Uterus (tissue), 2 donors: ENCODE data around the gene LLGL2.
"Not testable (repeated sequence)": the region's sequence is repeated elsewhere in the genome, so short reads cannot be mapped to it uniquely, and the experiment has no call there.

Experiments used
- POLR2A ChIP-seq, 2 donors: fragments of 450-650 bp; IDR thresholded peaks; one replicate each; pipeline ENCODE4 v1.6.1; 2016; ENCODE audit warnings: antibody characterized with exemption in 2 of 2, mild to moderate bottlenecking in 1 of 2, moderate library complexity in 1 of 2
- TF ChIP-seq, protein P1 (sequence below), 4 experiments: fragments of 200-600 bp in 2 of 4; fragments of 450-650 bp in 2 of 4; sonication (generic) in 2 of 4; IDR thresholded peaks; one replicate each; pipeline ENCODE4 v1.5.1; 2016 to 2019; ENCODE audit warnings: antibody characterized with exemption in 4 of 4, mild to moderate bottlenecking in 2 of 4, moderate library complexity in 1 of 4

DNA sequence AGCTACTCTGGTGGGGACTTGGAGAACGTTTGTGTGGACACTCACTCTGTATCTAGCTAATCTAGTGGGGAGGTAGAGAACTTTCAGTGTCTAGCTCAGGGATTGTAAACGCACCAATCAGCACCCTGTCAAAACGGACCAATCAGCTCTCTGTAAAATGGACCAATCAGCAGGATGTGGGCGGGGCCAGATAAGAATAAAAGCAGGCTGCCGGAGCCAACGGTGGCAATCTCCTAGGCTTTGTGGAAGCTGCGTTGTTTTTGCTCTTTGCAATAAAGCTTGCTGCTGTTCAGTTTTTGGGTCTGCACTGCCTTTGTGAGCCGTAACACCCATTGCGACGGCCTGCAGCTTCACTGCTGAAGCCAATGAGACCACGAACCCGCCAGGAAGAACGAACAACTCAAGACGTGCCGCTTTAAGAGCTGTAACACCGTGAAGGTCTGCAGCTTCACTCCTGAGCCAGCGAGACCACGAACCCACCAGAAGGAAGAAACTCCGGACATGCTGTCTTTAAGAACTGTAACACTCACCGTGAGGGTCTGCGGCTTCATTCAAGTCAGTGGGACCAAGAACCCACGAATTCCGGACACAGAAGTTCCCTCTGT lies 55.7 kb downstream of the LLGL2 start:
- TF ChIP-seq, protein P1, sequence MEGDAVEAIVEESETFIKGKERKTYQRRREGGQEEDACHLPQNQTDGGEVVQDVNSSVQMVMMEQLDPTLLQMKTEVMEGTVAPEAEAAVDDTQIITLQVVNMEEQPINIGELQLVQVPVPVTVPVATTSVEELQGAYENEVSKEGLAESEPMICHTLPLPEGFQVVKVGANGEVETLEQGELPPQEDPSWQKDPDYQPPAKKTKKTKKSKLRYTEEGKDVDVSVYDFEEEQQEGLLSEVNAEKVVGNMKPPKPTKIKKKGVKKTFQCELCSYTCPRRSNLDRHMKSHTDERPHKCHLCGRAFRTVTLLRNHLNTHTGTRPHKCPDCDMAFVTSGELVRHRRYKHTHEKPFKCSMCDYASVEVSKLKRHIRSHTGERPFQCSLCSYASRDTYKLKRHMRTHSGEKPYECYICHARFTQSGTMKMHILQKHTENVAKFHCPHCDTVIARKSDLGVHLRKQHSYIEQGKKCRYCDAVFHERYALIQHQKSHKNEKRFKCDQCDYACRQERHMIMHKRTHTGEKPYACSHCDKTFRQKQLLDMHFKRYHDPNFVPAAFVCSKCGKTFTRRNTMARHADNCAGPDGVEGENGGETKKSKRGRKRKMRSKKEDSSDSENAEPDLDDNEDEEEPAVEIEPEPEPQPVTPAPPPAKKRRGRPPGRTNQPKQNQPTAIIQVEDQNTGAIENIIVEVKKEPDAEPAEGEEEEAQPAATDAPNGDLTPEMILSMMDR (IDR thresholded peaks at IDR 0.05): not testable (repeated sequence)
- not testable (repeated sequence) for TF ChIP-seq POLR2A (IDR thresholded peaks at IDR 0.05)
